HG03060 (cell line): ENCODE measurements around the gene USB1.
"Not testable (repeated sequence)": the region's sequence is repeated elsewhere in the genome, so short reads cannot be mapped to it uniquely, and the experiment has no call there.

ENCODE experiments used
- ATAC-seq: cut with Tn5 transposase; IDR thresholded peaks from one replicate; pipeline ENCODE4 v1.9.1; 2021; ENCODE audit warnings: low read depth, moderate number of reproducible peaks; ENCODE audit not compliant: unreplicated experiment

USB1 gene

GRCh38 chr16:57993897-57994296 lies 7.3 kb upstream of the USB1 start:
- no peak for ATAC-seq

GRCh38 chr16:57994361-57994760 lies 6.8 kb upstream of the USB1 start:
- ATAC-seq, result no peak

- no peak for ATAC-seq
These were observed 6.4 kb upstream of the USB1 start for GRCh38 chr16:57994778-57995177.

- ATAC-seq, result no peak
These were observed 5.3 kb upstream of the USB1 start for GRCh38 chr16:57995721-57996405.

- ATAC-seq, result no peak
These were observed 4.6 kb upstream of the USB1 start for GRCh38 chr16:57996406-57997175.

GRCh38 chr16:57997176-57997527 lies 4.1 kb upstream of the USB1 start:
- no peak for ATAC-seq

- ATAC-seq, result no peak
These were observed 3.5 kb upstream of the USB1 start for GRCh38 chr16:57997528-57998265.

GRCh38 chr16:57998486-57998885 lies 2.7 kb upstream of the USB1 start:
- ATAC-seq, result no peak

GRCh38 chr16:57998992-57999365 lies 2.2 kb upstream of the USB1 start:
- ATAC-seq, result no peak

GRCh38 chr16:57999366-57999970 lies 1.7 kb upstream of the USB1 start:
- no peak for ATAC-seq

GRCh38 chr16:57999971-58000705 lies 1.1 kb upstream of the USB1 start, which contains the start of gene ZNF319:
Gene ZNF319 (minus strand): TSS chr16:58000672. CDS start chr16:57998265, 2,407 bp downstream.
- ATAC-seq, result no peak

- ATAC-seq, result no peak
These were observed 691 bp downstream of the USB1 start for GRCh38 chr16:58001781-58002415.

- ATAC-seq, result no peak
These were observed 1.2 kb downstream of the USB1 start for GRCh38 chr16:58002416-58002800.

GRCh38 chr16:58002936-58003335 lies 1.7 kb downstream of the USB1 start:
- no peak for ATAC-seq

GRCh38 chr16:58004736-58005135 lies 3.5 kb downstream of the USB1 start:
- not testable (repeated sequence) for ATAC-seq

- no peak for ATAC-seq
These were observed 8.7 kb downstream of the USB1 start for GRCh38 chr16:58009856-58010416.

- no peak for ATAC-seq
These were observed 9.7 kb downstream of the USB1 start for GRCh38 chr16:58010886-58011285.

GRCh38 chr16:58011652-58012051 lies 10.4 kb downstream of the USB1 start:
- ATAC-seq, result no peak

GRCh38 chr16:58012481-58012880 lies 11.3 kb downstream of the USB1 start:
- ATAC-seq, result no peak
